ENCODE measurements around the gene LRRC25.

The LRRC25 gene

DNA sequence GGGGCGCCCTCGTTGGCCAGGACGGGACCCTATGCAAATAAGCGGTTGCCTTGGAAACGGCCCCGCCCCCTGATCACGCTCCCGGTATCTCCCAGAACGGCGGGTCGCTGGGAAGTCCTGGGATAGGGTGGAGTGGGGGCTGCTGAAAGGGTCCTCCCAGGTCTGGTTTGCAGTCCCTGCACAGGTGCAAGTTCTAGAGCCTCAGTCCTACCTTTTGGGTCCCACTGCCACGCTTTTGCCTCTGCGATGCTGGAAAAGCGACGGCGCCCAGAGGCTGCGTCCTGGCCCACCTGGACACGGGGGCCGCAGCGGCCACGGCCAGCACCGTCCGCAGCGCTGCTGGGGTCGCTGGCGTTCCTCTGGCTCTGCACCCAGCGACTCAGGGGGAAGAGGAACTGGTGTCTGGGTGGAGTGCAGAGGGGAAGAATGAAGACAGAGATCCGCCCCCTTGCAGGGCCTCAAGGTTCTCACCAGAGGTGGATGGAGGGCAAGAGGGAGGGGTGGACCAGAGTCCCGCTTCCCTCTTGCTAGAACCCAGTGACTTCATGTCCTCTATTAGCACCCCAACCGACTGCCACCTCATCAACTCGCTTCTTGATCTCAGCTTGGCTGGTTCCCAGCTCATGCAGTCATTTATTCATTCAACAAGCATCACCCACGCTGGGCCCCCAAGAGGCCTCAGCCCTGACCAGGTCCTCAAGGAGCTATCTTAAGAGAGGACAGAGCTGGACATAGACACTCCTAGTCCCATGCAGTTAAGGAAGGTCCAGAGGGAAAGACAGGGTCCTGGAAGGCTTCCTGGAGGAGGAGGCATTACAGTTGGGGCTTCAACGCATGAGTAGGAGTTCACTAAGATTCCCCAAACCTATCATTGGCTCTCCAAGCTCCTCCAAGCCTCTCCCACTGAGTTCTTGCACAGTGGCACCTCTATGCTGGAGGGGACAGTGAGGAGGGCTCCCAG lies at the start of gene LRRC25:
LRRC25 (minus strand) TSS at position 381 of the 961 bp plus-strand sequence. CDS start 659 bp downstream, outside the sequence.
- Histone ChIP-seq H3K4me1 (ENCODE audit: control insufficient read depth, low read depth, low read length) (peaks cover 7% of the 10 kb centered on the region), H3K36me3 (ENCODE audit: control insufficient read depth, low read depth, low read length) (no peaks in the 10 kb centered on the region), H3K27me3 (ENCODE audit: control insufficient read depth, insufficient read depth, low read length) (peaks cover 8% of the 10 kb centered on the region), H3K9me3 (ENCODE audit: control insufficient read depth, low read depth, low read length) (no peaks in the 10 kb centered on the region), H3K9ac (ENCODE audit: low read length) (no peak within 1 kb of the TSS), H3K4me3 (ENCODE audit: low read length) (peak within 1 kb of the TSS; percentile 35), H3K27ac (ENCODE audit: low read length) (no peak within 1 kb of the TSS)

DNA sequence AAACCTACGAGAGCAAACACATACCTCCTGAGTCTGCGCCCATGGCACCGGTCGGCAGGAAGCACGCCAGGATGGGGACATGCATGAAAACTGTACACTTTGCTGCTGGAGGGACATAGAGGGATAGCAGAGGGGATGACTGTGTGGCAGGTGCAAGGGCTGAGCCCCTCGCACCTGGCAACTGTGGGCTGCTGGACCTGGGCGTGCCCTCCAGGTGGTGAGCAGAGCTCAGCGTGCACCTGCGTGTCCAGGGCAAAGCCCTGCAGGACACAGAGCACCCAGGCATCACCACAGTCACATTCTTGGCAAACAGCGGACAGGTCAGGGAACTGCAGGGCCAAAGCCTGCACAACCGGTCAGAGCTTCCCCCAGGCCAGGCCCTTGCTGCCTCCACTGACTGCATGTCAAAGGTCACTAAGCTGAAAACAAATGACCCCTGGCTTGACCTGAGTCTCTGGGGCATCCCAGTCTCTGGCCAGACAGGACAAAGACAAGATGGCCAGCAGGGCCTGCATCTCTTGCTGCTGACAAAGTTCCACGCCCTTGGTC lies 49.5 kb upstream of the LRRC25 start:
- Histone ChIP-seq H3K36me3 (ENCODE audit: control insufficient read depth, low read depth, low read length) (peaks cover 9% of the 10 kb centered on the region), H3K27me3 (ENCODE audit: control insufficient read depth, insufficient read depth, low read length) (no peaks in the 10 kb centered on the region), H3K4me1 (ENCODE audit: control insufficient read depth, low read depth, low read length) (no peaks in the 10 kb centered on the region), H3K4me3 (ENCODE audit: low read length) (no peak overlapping the region), H3K9me3 (ENCODE audit: control insufficient read depth, low read depth, low read length) (no peaks in the 10 kb centered on the region), H3K27ac (ENCODE audit: low read length) (no peak overlapping the region), H3K9ac (ENCODE audit: low read length) (no peak overlapping the region)

DNA sequence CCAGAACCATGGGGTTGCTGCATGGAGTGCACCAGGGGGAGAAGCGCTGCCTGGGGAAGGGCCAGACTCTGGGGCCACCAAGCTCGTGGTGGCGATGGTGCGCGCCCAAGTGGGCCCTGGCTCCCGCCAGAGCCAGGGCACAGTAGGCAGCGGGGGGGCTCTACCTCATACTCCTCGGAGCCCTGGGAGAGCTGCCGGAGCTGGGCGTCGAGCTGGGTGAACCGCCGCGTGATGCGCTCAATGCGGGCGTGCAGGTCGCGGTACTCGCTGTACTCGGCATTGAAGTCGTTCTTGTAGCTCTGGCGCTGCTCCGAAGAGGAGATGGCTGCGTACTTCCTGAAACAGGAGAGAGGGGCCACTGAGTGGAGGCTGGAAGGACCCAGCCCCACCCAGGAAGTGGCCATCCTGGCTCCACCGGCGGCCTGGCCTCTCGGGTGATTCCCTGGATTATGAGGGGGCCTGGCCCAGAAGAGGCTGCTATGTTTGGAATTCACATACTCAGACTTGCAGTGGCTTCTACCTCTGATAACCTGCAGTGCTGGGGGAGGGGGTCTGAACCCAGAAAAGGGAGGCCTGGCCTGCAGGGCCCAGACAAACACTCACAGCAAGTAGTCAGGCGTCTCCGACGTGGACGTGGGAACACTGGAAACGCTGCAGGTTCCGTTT lies 48.9 kb upstream of the LRRC25 start:
- H3K27ac ChIP-seq (ENCODE audit: low read length), result no peak overlapping the region
- H3K36me3 ChIP-seq (ENCODE audit: control insufficient read depth, low read depth, low read length), result peaks cover 9% of the 10 kb centered on the region
- H3K4me1 ChIP-seq (ENCODE audit: control insufficient read depth, low read depth, low read length), result no peaks in the 10 kb centered on the region

DNA sequence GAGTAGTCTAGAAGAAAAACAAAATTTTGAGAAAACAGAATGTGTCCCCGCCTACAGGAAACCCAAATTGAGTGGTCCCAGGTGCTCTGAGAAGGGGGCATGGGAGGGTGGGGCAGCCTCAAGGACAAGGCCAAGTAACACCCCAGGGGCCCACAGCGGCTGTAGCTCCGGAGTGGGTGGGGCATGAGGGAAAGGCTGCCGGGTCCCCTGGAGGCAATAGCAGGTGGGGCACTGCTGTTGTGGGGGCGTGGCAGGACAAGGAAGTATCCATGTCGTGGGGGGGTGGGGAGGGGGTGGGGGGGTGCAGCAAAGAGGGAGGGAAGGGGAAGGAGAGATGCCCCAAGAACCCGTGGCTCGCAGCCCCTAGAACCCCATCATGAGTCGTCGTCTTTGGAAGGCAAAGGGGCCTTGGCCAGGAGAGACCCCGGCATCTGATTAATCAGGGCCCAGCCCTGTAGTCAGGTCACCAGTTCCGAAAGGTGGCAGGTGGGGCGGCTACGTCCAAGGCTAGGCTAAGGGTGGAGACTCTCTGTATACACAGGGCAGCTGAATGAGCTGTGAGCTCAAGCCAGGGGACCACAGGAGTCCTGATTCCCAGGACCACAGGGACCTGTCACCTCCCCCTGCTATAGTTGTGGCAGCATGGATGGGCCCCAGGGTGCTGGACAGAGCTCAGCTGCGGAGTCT lies 48.0 kb upstream of the LRRC25 start:
- no peak overlapping the region for H3K4me3 ChIP-seq (ENCODE audit: low read length)
- no peaks in the 10 kb centered on the region for H3K4me1 ChIP-seq (ENCODE audit: control insufficient read depth, low read depth, low read length)
- H3K9me3 ChIP-seq (ENCODE audit: control insufficient read depth, low read depth, low read length), result no peaks in the 10 kb centered on the region
- H3K36me3 ChIP-seq (ENCODE audit: control insufficient read depth, low read depth, low read length), result peaks cover 9% of the 10 kb centered on the region
- no peak overlapping the region for H3K9ac ChIP-seq (ENCODE audit: low read length)
- H3K27ac ChIP-seq (ENCODE audit: low read length), result no peak overlapping the region
- no peaks in the 10 kb centered on the region for H3K27me3 ChIP-seq (ENCODE audit: control insufficient read depth, insufficient read depth, low read length)

More for the DNA sequence above, 48.9 kb upstream of the LRRC25 start:
- Histone ChIP-seq H3K9ac (ENCODE audit: low read length) (no peak overlapping the region), H3K4me3 (ENCODE audit: low read length) (no peak overlapping the region), H3K9me3 (ENCODE audit: control insufficient read depth, low read depth, low read length) (no peaks in the 10 kb centered on the region), H3K27me3 (ENCODE audit: control insufficient read depth, insufficient read depth, low read length) (no peaks in the 10 kb centered on the region)

DNA sequence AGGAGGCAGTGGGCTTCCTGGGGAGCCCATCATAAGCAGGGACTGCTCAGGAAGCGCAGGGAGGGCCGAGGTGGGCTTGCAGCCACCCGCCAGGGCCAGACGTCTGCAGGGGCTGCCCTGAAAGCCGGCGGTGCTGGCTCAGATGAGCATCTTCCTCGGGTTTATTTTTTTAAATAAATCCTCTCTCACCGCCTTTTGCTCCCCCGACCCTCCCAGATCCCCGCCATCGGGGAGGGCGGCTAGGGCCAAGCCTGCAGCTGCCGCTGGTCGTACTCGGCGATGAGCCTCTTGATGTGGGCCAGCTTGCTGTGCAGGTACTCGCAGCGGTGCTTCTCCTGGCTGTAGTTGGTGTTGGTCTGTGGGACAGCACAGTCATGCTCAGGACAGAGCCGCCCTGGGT lies 47.1 kb upstream of the LRRC25 start:
- Histone ChIP-seq H3K9me3 (ENCODE audit: control insufficient read depth, low read depth, low read length) (no peaks in the 10 kb centered on the region), H3K27ac (ENCODE audit: low read length) (no peak overlapping the region), H3K4me1 (ENCODE audit: control insufficient read depth, low read depth, low read length) (peaks cover under 1% of the 10 kb centered on the region), H3K36me3 (ENCODE audit: control insufficient read depth, low read depth, low read length) (peaks cover 9% of the 10 kb centered on the region), H3K27me3 (ENCODE audit: control insufficient read depth, insufficient read depth, low read length) (no peaks in the 10 kb centered on the region), H3K4me3 (ENCODE audit: low read length) (no peak overlapping the region), H3K9ac (ENCODE audit: low read length) (no peak overlapping the region)

DNA sequence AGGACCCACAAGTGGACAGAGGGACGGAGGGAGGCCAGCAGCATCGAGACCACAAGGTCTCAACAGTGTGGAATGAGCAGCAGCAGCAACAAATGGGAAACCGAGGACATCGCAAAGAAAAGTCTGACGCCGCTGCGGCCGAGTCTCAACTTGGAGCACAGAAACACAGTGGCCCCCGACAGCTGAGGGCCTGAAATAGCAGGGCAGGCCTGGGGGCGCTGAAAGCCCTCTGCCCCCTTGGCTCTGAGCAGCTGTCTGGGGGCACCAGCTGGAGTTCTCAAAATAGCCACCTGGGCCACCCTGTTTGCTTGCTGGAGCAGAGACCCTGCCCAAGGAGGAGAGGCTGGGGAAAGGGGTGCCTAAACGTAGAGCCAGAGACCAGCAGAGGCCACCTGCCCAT lies 46.4 kb upstream of the LRRC25 start:
- Histone ChIP-seq H3K27ac (ENCODE audit: low read length) (no peak overlapping the region), H3K27me3 (ENCODE audit: control insufficient read depth, insufficient read depth, low read length) (no peaks in the 10 kb centered on the region), H3K4me3 (ENCODE audit: low read length) (no peak overlapping the region), H3K36me3 (ENCODE audit: control insufficient read depth, low read depth, low read length) (peaks cover 9% of the 10 kb centered on the region), H3K4me1 (ENCODE audit: control insufficient read depth, low read depth, low read length) (peaks cover 7% of the 10 kb centered on the region), H3K9ac (ENCODE audit: low read length) (no peak overlapping the region), H3K9me3 (ENCODE audit: control insufficient read depth, low read depth, low read length) (no peaks in the 10 kb centered on the region)

DNA sequence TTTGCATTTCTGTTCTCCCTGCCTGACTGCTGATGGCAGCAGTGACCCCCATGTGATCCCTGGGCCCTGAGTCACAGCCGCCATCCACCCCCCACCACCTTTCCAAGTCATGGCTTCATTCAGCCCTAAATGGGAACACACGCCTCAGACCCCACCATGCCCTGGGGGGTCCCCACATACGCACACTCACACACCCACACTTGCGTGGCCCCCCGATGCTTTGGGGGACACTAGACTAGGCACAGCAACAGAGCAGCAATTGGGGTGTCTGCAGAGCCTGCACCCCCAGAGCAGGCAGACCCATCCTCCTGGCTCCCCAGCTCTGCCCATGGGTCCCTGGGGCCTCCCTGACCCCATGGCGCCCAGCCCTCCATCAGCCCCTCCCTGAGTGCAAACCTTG lies 46.0 kb upstream of the LRRC25 start:
- Histone ChIP-seq H3K4me1 (ENCODE audit: control insufficient read depth, low read depth, low read length) (peaks cover 11% of the 10 kb centered on the region), H3K27ac (ENCODE audit: low read length) (no peak overlapping the region), H3K9me3 (ENCODE audit: control insufficient read depth, low read depth, low read length) (no peaks in the 10 kb centered on the region), H3K36me3 (ENCODE audit: control insufficient read depth, low read depth, low read length) (peaks cover 9% of the 10 kb centered on the region), H3K9ac (ENCODE audit: low read length) (no peak overlapping the region), H3K27me3 (ENCODE audit: control insufficient read depth, insufficient read depth, low read length) (no peaks in the 10 kb centered on the region), H3K4me3 (ENCODE audit: low read length) (no peak overlapping the region)

DNA sequence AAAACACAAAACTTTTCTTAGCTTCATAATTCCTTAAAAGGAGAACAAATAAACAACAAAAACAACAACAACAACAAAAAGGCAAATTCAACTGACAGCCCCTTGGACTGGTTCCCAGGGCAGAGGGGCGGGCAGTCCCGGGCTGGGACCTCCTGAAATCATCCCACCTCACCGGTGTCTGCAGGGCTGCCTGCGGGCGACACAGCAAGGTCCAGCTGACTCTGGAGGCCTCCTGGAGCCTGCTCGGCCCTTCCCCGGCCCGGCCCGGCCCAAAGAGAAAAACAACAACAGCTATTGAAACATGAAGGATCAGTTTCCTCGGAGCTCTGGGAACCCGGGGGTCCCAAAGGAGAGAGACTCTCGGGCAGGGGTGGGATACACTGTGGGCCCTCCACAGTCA lies 45.5 kb upstream of the LRRC25 start:
- H3K27ac ChIP-seq (ENCODE audit: low read length), result no peak overlapping the region
- no peaks in the 10 kb centered on the region for H3K9me3 ChIP-seq (ENCODE audit: control insufficient read depth, low read depth, low read length)
- no peak overlapping the region for H3K9ac ChIP-seq (ENCODE audit: low read length)
- no peaks in the 10 kb centered on the region for H3K27me3 ChIP-seq (ENCODE audit: control insufficient read depth, insufficient read depth, low read length)
- peaks cover 12% of the 10 kb centered on the region for H3K4me1 ChIP-seq (ENCODE audit: control insufficient read depth, low read depth, low read length)
- H3K36me3 ChIP-seq (ENCODE audit: control insufficient read depth, low read depth, low read length), result peaks cover 9% of the 10 kb centered on the region
- no peak overlapping the region for H3K4me3 ChIP-seq (ENCODE audit: low read length)

DNA sequence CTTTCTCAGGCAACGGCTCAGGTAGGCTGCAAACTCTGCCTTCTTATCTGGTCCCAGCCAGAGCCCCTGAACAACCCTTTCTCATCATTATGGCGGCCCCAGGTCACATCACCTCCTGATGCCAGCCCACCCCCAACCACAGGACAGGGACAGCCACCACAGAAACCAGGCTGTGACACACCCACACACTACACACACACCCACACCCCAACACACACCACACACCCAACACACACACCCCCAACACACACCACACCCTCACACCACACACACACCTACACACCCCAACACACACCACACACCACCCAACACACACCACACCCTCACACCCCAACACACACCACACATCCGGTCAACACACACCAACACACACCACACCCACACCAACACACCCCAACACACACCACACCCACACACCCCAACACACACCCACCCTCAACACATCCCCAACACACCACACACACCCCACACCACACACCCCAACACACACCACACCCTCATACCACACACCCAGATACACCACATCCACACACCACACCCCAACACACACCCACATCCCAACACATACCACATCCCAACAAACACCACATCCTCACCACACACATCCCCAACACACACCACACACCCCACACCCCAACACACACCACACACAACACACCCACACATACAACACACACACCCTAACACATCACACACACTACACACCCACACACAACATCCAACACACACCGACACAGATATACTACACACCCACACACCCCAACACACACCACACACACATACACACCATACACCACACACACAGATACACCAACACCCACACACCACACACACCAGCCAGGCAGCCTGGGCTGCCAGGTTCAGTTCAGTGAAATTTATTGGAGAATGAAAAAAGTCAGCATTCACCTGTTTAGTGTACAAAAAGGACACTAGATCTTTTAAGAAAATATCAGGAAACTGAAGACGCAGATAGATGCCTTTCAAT lies 44.7 kb upstream of the LRRC25 start:
- H3K27ac ChIP-seq (ENCODE audit: low read length), result no peak overlapping the region
- H3K9me3 ChIP-seq (ENCODE audit: control insufficient read depth, low read depth, low read length), result no peaks in the 10 kb centered on the region
- H3K4me3 ChIP-seq (ENCODE audit: low read length), result no peak overlapping the region
- peaks cover 12% of the 10 kb centered on the region for H3K4me1 ChIP-seq (ENCODE audit: control insufficient read depth, low read depth, low read length)
- H3K27me3 ChIP-seq (ENCODE audit: control insufficient read depth, insufficient read depth, low read length), result no peaks in the 10 kb centered on the region
- peaks cover 9% of the 10 kb centered on the region for H3K36me3 ChIP-seq (ENCODE audit: control insufficient read depth, low read depth, low read length)
- H3K9ac ChIP-seq (ENCODE audit: low read length), result no peak overlapping the region

DNA sequence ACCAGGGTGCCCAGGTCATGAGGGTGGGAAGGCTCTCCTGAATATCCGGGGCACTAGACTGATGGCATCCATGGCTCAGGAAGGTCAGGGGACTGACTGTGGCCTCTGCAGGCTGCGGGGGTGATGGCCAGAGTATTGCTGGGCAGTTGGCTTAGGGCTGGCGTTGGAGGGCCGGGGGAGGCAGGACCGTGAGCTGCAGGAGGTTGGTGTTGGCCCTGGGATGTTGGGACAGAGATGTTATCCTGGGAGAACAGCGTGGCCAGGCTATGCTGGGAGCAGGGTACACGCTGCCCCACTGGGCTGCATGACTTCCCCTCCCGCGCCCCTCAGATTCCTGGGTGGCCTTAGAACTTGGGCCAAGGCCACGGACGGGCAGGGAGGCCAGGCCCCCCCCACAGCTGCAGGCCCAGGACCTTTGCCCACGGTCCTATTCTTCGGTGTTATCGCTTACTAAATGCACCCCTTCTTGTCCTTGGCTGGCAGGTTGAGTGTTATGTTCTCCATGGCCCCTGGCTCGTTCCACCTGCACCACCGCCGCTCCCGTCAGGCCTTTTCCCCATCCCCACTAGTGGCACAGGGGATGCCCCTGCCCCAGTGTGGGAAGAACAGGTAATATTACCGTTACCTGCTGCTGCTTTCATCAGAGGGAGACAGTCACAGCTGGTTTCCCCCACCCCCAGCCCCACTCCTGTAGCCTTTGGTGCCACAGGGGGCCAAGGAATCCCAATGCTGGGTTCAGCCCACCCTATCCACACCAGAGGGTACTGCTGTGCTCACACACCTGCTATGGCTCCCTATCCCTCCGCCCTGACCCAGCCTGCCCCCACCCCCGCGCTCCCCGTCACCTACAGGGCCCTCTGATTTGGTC lies 43.7 kb upstream of the LRRC25 start:
- no peak overlapping the region for H3K9ac ChIP-seq (ENCODE audit: low read length)
- no peak overlapping the region for H3K4me3 ChIP-seq (ENCODE audit: low read length)
- H3K9me3 ChIP-seq (ENCODE audit: control insufficient read depth, low read depth, low read length), result no peaks in the 10 kb centered on the region
- peaks cover 3% of the 10 kb centered on the region for H3K36me3 ChIP-seq (ENCODE audit: control insufficient read depth, low read depth, low read length)
- H3K27ac ChIP-seq (ENCODE audit: low read length), result no peak overlapping the region
- no peaks in the 10 kb centered on the region for H3K27me3 ChIP-seq (ENCODE audit: control insufficient read depth, insufficient read depth, low read length)
- H3K4me1 ChIP-seq (ENCODE audit: control insufficient read depth, low read depth, low read length), result peaks cover 12% of the 10 kb centered on the region
